Stimulated activated CD8-positive, alpha-beta memory T cell treated with anti-CD3 and anti-CD28 coated beads, Interleukin-2, amount 100 ng/mL, for 1 hour (primary cell): ENCODE results near the gene MRFAP1.
"Not testable (repeated sequence)": the region's sequence is repeated elsewhere in the genome, so short reads cannot be mapped to it uniquely, and the experiment has no call there.

Experiments used
- DNase-seq, 2 donors: peaks; one replicate each; pipeline ENCODE4 v3.0.0-alpha.2; 2020; ENCODE audit warnings: low read depth in 2 of 2

The MRFAP1 gene

GRCh38 chr4:6668391-6668790 is 27.9 kb downstream of the MRFAP1 start:
- DNase-seq: no peak

GRCh38 chr4:6671648-6672047 is 31.2 kb downstream of the MRFAP1 start:
- no peak for DNase-seq

GRCh38 chr4:6672131-6672530 is 31.6 kb downstream of the MRFAP1 start:
- no peak for DNase-seq

- DNase-seq: not testable (repeated sequence)
These were observed 32.2 kb downstream of the MRFAP1 start for GRCh38 chr4:6672541-6673190.

- DNase-seq: not testable (repeated sequence)
These were observed 32.7 kb downstream of the MRFAP1 start for GRCh38 chr4:6673191-6673659.

- peak; percentile 84 to 88 for DNase-seq
These were observed 33.4 kb downstream of the MRFAP1 start for GRCh38 chr4:6673660-6674499.

- DNase-seq: peak in 1 of 2 donors; percentile 42
These were observed 34.1 kb downstream of the MRFAP1 start for GRCh38 chr4:6674500-6675149.

GRCh38 chr4:6676722-6677558 is 36.5 kb downstream of the MRFAP1 start:
- no peak for DNase-seq

- no peak for DNase-seq
These were observed 40.0 kb downstream of the MRFAP1 start for GRCh38 chr4:6680372-6681034.

- DNase-seq: no peak
These were observed 40.7 kb downstream of the MRFAP1 start for GRCh38 chr4:6681191-6681590.

GRCh38 chr4:6682862-6683590 is 42.5 kb downstream of the MRFAP1 start:
- no peak for DNase-seq

- DNase-seq: no peak
These were observed 44.2 kb downstream of the MRFAP1 start for GRCh38 chr4:6684656-6685055.

GRCh38 chr4:6686104-6686787 is 45.8 kb downstream of the MRFAP1 start:
- DNase-seq: no peak

GRCh38 chr4:6687947-6688878 is 47.7 kb downstream of the MRFAP1 start:
- DNase-seq: no peak

GRCh38 chr4:6688879-6689505 is 48.5 kb downstream of the MRFAP1 start:
- peak; percentile 49 to 53 for DNase-seq

GRCh38 chr4:6689506-6689960 is 49.0 kb downstream of the MRFAP1 start:
- no peak for DNase-seq
